ENCODE data around the gene ADRB2.
A peak's percentile ranks its signal among the peaks of the same experiment; 100 is the strongest.

ADRB2 gene

DNA sequence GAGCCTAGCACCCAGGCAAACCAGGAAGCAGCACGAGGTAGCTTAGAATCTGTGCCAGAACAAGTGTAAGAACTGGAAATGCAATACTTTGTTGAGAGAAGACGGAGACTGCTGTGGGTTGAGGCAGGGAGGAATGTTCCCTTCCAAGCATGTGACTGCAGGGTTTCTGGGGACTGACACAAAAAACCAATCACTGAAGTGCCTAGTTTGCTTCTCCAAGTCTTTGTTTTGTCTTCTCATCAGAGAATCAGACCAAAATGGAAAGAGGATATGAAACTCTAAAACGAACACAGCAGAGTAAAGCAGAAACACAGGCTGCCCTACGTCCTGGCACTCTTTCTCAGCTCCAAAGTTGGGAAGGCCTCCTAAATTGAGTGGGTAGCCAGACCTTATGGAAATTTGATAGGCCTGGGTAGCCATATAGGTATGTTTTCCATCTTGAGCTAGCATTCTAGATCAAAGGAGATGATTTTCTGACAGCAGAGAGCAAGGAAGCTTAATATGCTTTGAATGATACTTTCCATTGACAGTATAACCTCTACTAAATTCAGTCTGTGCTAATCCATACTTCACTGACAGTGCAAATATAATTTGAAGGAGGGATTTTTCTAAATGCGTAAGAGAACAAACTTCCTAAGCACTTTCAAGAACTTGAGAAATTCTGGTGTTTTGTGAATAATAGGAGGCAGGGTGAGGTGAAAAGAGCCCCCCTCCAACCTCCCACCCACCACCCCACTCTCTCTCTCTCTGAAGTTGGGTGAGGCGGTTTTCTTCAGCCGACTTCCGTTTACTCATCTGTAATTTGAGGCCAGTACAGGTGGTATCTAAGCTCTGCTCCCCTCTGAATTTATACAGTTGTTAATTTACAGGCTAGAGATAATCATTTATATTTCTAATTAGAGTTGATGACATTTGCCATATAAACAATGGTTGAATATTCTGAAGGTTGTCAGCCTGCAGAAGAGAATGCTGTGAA, 5.5 kb downstream of the ADRB2 start:
- no peak for DNase-seq (ENCODE audit: low spot score)

- no peak for DNase-seq (ENCODE audit: low spot score)
These were observed 6.7 kb downstream of the ADRB2 start for GRCh38 chr5:148833122-148833521.

DNA sequence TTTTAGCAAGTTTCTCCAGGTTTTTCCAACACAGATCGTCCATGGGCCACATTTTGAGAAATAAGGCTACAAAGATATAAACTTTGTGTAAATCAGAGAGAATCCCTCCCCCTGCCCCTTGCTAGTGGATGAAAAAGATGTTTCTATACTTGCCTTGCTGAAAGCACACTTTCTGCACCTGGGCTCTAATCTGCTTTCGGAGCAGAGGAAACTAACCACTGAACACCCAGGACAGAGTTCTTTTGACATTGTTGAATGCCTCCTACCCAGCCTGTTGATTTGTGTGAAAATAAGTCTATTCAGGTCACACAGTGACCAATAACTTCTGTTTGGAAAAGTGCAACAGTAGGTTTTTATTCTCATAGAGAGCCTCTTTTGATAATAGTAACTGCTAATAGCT, 7.5 kb downstream of the ADRB2 start:
- no peak for DNase-seq (ENCODE audit: low spot score)

DNA sequence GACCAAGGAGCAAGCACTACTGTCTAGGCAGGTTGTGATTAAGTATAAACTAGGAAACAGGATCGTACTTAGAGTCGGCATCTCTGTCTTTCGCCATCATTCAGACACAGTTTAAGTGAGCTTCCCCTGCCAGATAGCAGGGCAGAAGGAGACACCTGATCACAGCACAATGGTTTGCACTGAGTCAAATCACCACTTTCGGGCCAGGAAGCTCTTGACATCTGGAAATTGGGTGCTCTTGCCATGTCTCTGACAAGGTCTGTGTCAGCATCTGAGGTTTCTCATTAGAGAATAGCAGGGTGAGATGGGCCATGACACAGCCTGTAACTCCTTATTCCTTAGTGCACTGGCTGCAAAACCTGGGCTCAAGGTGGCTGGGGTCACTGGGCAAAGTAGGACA, 8.3 kb downstream of the ADRB2 start:
- DNase-seq (ENCODE audit: low spot score) = no peak

- no peak for DNase-seq (ENCODE audit: low spot score)
These were observed 10.2 kb downstream of the ADRB2 start for GRCh38 chr5:148836272-148837250.

GRCh38 chr5:148837383-148837782, 11.0 kb downstream of the ADRB2 start:
- DNase-seq (ENCODE audit: low spot score) = no peak

- DNase-seq (ENCODE audit: low spot score) = no peak
These were observed 11.9 kb downstream of the ADRB2 start for GRCh38 chr5:148838357-148838756.

DNA sequence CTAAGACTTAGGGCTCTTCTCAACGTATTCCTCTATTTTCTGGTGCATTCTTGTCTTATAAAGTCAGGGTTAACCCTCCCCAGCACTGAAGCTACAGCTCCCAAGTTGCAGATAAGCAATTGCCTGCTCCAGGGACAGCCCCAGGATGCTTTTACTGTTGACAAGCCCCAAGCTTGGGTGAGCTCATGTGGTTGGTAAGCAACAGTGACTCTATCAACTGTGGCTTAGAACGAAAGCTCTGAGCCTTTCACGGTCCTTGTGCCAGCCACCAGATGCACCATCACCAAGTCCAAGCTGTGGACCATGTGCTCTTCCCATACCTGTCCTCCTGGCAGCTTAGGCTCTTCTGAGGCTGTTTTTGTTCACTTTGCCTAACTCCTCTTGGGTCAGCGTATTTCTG, 13.5 kb downstream of the ADRB2 start:
- DNase-seq (ENCODE audit: low spot score) = no peak

DNA sequence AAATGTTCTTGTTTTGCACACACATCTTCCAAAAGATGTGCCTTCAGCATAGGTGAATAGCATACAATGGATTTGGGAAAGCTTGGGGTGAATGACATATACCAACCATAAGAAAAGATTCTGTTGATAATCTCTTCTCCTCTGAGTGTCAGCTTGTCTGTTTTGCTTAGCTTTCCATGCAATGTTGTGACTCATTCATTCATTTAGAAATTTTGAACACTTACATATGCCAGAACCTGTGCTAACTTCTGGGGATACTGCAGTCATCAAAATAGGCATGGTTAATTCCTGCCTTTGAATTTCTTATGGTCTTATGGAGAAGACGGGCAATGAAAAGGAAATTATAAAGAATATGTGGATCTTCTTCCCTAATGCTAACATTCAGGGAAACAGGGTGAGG, 14.1 kb downstream of the ADRB2 start:
- DNase-seq (ENCODE audit: low spot score) = no peak

DNA sequence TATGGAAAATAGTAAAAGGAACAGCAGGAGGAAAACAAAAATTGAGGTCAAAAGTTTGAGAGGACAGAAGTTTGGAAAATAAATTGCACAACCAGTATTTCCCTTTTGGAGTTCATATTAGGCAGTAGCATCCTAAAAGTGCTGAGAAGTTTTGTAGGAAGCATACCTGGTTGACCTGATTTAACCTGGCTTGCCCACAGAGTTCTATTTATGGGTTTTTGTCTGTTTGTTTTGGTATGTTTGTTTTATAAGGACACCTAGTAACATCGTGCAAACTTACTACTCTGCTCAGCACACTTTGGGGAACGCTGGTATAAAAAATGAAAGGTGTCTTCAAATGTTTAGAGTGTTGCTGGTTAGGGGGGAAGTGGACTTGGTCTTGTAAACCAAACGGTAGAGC, 15.1 kb downstream of the ADRB2 start:
- DNase-seq (ENCODE audit: low spot score) = no peak

DNA sequence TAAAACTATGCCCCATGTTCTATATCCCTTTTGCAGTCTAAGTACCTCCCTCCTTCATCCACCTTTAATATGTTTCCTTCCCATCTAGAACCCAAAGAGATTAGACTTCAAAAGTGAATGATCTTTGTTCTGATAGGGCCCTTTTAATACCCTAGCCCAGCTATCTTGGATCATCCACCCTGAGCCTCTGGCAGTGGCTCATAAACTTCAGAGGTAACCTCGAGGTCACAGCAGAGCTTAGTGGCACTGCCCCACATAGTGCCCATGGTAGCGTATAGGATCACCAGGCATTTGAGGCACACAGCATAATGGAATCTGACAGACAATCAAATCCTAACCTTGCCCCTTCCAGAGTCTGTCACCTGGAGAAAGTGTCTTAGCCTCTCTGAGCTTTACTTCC, 15.8 kb downstream of the ADRB2 start:
- DNase-seq (ENCODE audit: low spot score) = no peak

- no peak for DNase-seq (ENCODE audit: low spot score)
These were observed 17.3 kb downstream of the ADRB2 start for GRCh38 chr5:148843510-148844318.

DNA sequence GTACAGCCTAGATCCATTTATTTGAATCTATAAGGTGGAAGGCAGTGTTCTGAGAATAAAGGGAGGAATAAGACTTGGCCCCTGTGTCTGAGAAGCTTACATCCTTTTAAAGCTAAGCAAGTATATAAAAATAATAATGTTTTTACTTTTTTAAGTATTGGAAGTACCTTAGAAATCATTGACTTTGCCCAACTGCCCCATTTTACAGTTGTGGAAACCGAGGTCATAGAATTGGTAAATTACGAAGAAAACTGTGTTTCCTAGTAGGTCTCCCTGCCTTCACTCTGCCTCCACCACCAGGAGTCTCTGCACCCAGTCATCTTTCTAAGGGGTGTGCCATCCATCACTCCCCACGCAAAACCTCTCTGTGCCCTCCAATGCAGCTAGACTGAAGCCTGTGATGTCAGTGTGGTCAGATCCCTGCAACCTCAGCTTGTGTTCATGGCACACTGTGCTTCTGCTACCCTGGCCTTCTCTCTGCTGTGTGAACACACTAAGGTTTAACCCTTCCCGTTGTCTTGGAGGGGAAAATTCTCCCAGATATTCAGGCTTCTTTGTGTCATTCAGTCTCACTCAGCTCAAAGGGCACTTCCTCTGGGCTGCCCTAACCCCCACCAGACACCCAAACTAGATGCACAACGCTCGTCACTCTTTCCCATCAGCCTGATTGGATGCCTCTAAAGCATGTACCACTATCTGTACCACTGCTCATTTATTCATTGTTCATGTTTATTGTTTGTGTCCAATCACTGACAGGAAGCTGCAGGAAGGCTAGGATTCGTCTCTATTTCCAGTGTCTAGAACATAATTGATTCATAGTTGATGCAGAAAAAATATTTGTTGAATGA, 18.2 kb downstream of the ADRB2 start:
- peak; percentile 48 for DNase-seq (ENCODE audit: low spot score)

DNA sequence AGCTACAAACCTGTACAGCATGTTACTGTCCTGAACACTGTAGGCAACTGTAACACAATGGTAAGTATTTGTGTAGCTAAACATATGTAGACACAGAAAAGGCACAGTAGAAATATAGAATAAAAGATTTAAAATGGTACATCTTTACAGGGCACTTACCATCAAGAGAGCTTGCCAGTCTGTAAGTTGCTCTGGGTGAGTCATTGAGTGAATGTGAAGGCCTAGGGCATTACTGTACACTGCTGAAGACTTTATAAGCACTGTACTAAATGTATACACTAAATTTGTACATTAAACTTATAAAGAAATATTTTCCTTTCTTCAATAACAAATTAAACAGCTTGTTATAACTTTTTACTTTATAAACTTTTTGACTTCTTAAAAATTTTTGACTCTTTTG, 20.5 kb downstream of the ADRB2 start:
- no peak for DNase-seq (ENCODE audit: low spot score)

GRCh38 chr5:148847456-148847855, 21.0 kb downstream of the ADRB2 start:
- no peak for DNase-seq (ENCODE audit: low spot score)

- peak; percentile 34 for DNase-seq (ENCODE audit: low spot score)
These were observed 22.1 kb downstream of the ADRB2 start for GRCh38 chr5:148848393-148849031.

DNA sequence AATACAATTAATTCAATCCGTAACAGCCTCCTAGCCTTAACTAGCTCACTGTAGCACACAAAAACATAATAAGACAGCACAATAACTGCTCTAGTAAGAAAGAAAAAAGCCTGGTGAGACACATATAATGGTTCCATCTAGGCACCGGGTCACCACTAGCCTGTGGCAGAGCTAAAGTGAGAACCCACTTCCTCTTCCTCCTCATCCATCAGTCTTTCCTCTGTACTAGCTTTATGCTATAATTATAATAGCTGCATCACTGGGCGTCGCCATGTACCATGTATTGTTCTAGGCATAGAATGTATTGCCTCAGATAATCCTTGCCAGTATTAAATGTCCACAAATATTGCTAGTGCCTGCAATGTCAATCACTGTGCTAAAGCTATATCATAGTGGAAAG, 23.1 kb downstream of the ADRB2 start:
- DNase-seq (ENCODE audit: low spot score) = peak; percentile 58

DNA sequence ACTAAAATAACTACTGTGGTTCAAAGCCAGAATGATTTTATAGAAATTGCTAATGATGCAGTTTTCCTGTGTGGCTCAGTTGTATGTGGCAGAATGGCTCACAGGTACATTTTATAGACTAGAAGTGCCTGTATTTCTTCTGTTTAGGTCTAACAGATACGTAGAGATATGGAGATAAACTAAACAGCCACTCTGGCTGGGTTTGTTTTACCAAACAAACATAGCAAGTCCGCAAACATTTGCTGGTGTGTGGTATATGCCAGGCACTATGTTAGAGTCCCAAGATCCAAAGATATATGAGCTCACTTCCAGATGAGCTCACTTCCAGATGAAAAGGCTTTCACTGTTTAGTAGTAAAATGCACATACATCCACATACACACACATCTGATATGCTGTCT, 24.4 kb downstream of the ADRB2 start:
- DNase-seq (ENCODE audit: low spot score) = no peak

DNA sequence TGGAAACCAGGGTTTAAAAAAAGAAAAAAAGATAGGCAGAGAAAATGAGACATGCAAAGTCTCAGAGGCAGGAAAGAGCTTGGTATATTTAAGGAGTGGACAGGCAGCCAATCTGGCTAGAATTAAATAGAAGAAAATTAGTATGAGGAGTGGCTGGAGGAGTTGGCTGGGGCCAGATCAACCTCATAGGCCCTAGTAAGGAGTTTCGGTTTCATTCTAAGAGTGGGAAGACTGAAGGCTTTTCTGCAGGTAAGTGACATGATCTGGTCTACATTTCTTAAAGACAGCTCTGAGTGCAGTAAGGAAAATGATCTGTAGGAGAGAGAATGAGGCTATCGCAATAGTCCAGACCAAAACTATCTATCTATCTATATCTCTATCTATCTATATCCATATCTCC, 27.5 kb downstream of the ADRB2 start:
- no peak for DNase-seq (ENCODE audit: low spot score)

- DNase-seq (ENCODE audit: low spot score) = peak; percentile 51
These were observed 29.0 kb downstream of the ADRB2 start for GRCh38 chr5:148855249-148856008.

Data from CD4-positive, alpha-beta T cell treated with Interleukin-15 for 4 hours (primary cell).